Muscle layer of duodenum (tissue), 2 donors: ENCODE data around the gene NUP214.
"Not testable (repeated sequence)": the region's sequence is repeated elsewhere in the genome, so short reads cannot be mapped to it uniquely, and the experiment has no call there.

Experiments
- H3K27ac ChIP-seq: one replicate; pipeline ENCODE4 v1.7.0; 2013; ENCODE audit warnings: mild to moderate bottlenecking, low read length
- H3K27me3 ChIP-seq: one replicate; pipeline ENCODE4 v1.7.0; 2013; ENCODE audit warnings: low read depth, mild to moderate bottlenecking, control low read depth, low read length
- H3K36me3 ChIP-seq, 2 donors: one replicate each; pipeline ENCODE4 v1.7.0; 2013; ENCODE audit warnings: low read length in 2 of 2, control low read depth in 1 of 2, mild to moderate bottlenecking in 1 of 2; ENCODE audit not compliant: insufficient read depth in 2 of 2, control insufficient read depth in 1 of 2
- H3K4me1 ChIP-seq, 2 donors: one replicate each; pipeline ENCODE4 v1.7.0; 2013; ENCODE audit warnings: low read length in 2 of 2, mild to moderate bottlenecking in 2 of 2, control low read depth in 1 of 2, moderate library complexity in 1 of 2; ENCODE audit not compliant: insufficient read depth in 2 of 2, control insufficient read depth in 1 of 2
- H3K4me3 ChIP-seq, 2 donors: one replicate each; pipeline ENCODE4 v1.7.0; 2013; ENCODE audit warnings: low read length in 2 of 2, low read depth in 1 of 2, mild to moderate bottlenecking in 1 of 2
- H3K9me3 ChIP-seq, 2 donors: one replicate each; pipeline ENCODE4 v1.7.0; 2013; ENCODE audit warnings: low read length in 2 of 2, control low read depth in 1 of 2, mild to moderate bottlenecking in 1 of 2; ENCODE audit not compliant: control insufficient read depth in 1 of 2
- donor health status: healthy.

NUP214 gene

GRCh38 chr9:131188976-131189375 lies 63.6 kb downstream of the NUP214 start:
- Histone ChIP-seq H3K27me3 (no peaks in the 10 kb centered on the region), H3K27ac (no peak overlapping the region), H3K36me3 (peaks cover 36 to 48% of the 10 kb centered on the region in 2 donors), H3K4me3 (no peak overlapping the region), H3K9me3 (no peaks in the 10 kb centered on the region), H3K4me1 (no peaks in the 10 kb centered on the region)

GRCh38 chr9:131190191-131190590 lies 64.8 kb downstream of the NUP214 start:
- Histone ChIP-seq H3K4me3 (no peak overlapping the region), H3K27me3 (no peaks in the 10 kb centered on the region), H3K27ac (no peak overlapping the region), H3K4me1 (no peaks in the 10 kb centered on the region), H3K36me3 (peaks cover 36 to 59% of the 10 kb centered on the region in 2 donors), H3K9me3 (no peaks in the 10 kb centered on the region)

- not testable (repeated sequence) for H3K27ac ChIP-seq, H3K4me1 ChIP-seq, H3K9me3 ChIP-seq, H3K4me3 ChIP-seq, H3K27me3 ChIP-seq
- H3K36me3 ChIP-seq, result peaks cover 34 to 60% of the 10 kb centered on the region in 2 donors
Observed at GRCh38 chr9:131191032-131191431, 65.6 kb downstream of the NUP214 start.

DNA sequence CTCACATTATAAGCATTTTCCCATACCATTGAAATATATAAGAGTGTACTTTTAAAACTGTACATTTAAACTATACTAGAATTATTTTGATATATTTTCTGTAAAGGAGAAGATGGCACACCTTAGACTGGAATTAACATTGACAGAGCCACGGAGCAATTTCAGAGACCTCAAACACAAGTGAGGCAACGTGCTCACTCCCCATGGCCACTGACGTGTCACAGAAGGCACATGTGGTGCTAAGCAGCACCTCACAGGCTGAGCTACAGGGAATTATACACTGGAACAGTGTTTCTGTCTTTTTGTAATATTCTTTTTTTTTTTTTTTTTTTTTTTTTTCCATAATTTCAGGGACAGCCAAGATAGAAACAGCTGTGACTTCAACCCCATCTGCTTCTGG lies 66.5 kb downstream of the NUP214 start:
- Histone ChIP-seq H3K27me3 (no peaks in the 10 kb centered on the region), H3K36me3 (peaks cover 32 to 62% of the 10 kb centered on the region in 2 donors)

GRCh38 chr9:131193051-131193450 lies 67.7 kb downstream of the NUP214 start:
- Histone ChIP-seq H3K4me1 (no peaks in the 10 kb centered on the region), H3K27ac (no peak overlapping the region), H3K4me3 (no peak overlapping the region), H3K27me3 (no peaks in the 10 kb centered on the region), H3K36me3 (peaks cover 38 to 66% of the 10 kb centered on the region in 2 donors), H3K9me3 (no peaks in the 10 kb centered on the region)

More for the DNA sequence above, 66.5 kb downstream of the NUP214 start:
- Histone ChIP-seq H3K4me1 (no peaks in the 10 kb centered on the region), H3K4me3 (no peak overlapping the region), H3K27ac (no peak overlapping the region), H3K9me3 (no peaks in the 10 kb centered on the region)

- Histone ChIP-seq H3K4me3 (no peak overlapping the region), H3K27ac (no peak overlapping the region), H3K4me1 (no peaks in the 10 kb centered on the region), H3K27me3 (no peaks in the 10 kb centered on the region), H3K36me3 (peaks cover 36 to 65% of the 10 kb centered on the region in 2 donors), H3K9me3 (no peaks in the 10 kb centered on the region)
Observed at GRCh38 chr9:131194762-131195161, 69.4 kb downstream of the NUP214 start.

DNA sequence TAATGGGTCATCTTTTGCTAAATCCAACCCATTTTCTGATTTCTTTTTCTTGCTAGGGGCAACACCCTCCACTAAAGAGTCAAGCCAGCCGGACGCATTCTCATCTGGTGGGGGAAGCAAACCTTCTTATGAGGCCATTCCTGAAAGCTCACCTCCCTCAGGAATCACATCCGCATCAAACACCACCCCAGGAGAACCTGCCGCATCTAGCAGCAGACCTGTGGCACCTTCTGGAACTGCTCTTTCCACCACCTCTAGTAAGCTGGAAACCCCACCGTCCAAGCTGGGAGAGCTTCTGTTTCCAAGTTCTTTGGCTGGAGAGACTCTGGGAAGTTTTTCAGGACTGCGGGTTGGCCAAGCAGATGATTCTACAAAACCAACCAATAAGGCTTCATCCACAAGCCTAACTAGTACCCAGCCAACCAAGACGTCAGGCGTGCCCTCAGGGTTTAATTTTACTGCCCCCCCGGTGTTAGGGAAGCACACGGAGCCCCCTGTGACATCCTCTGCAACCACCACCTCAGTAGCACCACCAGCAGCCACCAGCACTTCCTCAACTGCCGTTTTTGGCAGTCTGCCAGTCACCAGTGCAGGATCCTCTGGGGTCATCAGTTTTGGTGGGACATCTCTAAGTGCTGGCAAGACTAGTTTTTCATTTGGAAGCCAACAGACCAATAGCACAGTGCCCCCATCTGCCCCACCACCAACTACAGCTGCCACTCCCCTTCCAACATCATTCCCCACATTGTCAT lies 72.0 kb downstream of the NUP214 start:
- no peaks in the 10 kb centered on the region for H3K9me3 ChIP-seq

DNA sequence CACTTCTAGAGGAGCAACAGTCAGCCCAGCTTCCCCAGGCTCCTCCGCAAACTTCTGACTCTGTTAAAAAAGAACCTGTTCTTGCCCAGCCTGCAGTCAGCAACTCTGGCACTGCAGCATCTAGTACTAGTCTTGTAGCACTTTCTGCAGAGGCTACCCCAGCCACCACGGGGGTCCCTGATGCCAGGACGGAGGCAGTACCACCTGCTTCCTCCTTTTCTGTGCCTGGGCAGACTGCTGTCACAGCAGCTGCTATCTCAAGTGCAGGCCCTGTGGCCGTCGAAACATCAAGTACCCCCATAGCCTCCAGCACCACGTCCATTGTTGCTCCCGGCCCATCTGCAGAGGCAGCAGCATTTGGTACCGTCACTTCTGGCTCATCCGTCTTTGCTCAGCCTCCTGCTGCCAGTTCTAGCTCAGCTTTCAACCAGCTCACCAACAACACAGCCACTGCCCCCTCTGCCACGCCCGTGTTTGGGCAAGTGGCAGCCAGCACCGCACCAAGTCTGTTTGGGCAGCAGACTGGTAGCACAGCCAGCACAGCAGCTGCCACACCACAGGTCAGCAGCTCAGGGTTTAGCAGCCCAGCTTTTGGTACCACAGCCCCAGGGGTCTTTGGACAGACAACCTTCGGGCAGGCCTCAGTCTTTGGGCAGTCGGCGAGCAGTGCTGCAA lies 72.8 kb downstream of the NUP214 start:
- H3K9me3 ChIP-seq, result no peaks in the 10 kb centered on the region
- no peak overlapping the region for H3K27ac ChIP-seq
- no peak overlapping the region for H3K4me3 ChIP-seq
- H3K27me3 ChIP-seq, result no peaks in the 10 kb centered on the region
- no peaks in the 10 kb centered on the region for H3K4me1 ChIP-seq
- H3K36me3 ChIP-seq, result peaks cover 36 to 65% of the 10 kb centered on the region in 2 donors

More for the DNA sequence above, 72.0 kb downstream of the NUP214 start:
- H3K27me3 ChIP-seq, result no peaks in the 10 kb centered on the region
- H3K4me1 ChIP-seq, result no peaks in the 10 kb centered on the region
- H3K36me3 ChIP-seq, result peaks cover 36 to 66% of the 10 kb centered on the region in 2 donors
- no peak overlapping the region for H3K27ac ChIP-seq
- H3K4me3 ChIP-seq, result no peak overlapping the region

DNA sequence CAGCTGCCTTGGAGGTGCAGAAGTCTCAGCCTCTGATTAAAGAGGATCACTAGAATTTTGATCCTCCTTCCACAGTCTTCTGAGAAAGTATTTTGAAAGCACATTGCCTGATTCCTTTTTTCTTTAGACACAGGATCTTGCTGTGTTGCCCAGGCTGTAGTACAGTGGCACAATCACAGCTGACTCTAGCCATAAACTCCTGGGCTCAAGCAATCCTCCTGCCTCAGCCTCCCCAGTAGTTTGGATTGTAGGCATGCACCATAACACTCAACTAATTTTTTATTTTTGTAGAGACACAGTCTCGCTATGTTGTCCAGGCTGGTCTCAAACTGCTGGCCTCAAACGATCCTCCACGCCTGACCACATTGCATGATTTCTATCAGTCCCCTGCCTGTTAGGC lies 76.5 kb downstream of the NUP214 start:
- Histone ChIP-seq H3K36me3 (peaks cover 49 to 71% of the 10 kb centered on the region in 2 donors), H3K9me3 (no peaks in the 10 kb centered on the region), H3K27ac (no peak overlapping the region), H3K4me3 (no peak overlapping the region), H3K4me1 (no peaks in the 10 kb centered on the region), H3K27me3 (no peaks in the 10 kb centered on the region)

- H3K9me3 ChIP-seq, result no peaks in the 10 kb centered on the region
- no peak overlapping the region for H3K4me3 ChIP-seq
- no peaks in the 10 kb centered on the region for H3K27me3 ChIP-seq
- peaks cover 39 to 67% of the 10 kb centered on the region in 2 donors for H3K36me3 ChIP-seq
- no peak overlapping the region for H3K27ac ChIP-seq
- H3K4me1 ChIP-seq, result no peaks in the 10 kb centered on the region
Observed at GRCh38 chr9:131203431-131204218, 78.2 kb downstream of the NUP214 start.

- H3K27me3 ChIP-seq, result no peaks in the 10 kb centered on the region
- H3K9me3 ChIP-seq, result no peaks in the 10 kb centered on the region
- no peak overlapping the region for H3K4me3 ChIP-seq
- H3K4me1 ChIP-seq, result no peaks in the 10 kb centered on the region
- no peak overlapping the region for H3K27ac ChIP-seq
- H3K36me3 ChIP-seq, result peaks cover 32 to 65% of the 10 kb centered on the region in 2 donors
Observed at GRCh38 chr9:131204285-131204684, 78.9 kb downstream of the NUP214 start.
